Nephron progenitor cell (in vitro differentiated cells): Measurements from ENCODE around the gene TIMP2.
"Not testable (repeated sequence)": the region's sequence is repeated elsewhere in the genome, so short reads cannot be mapped to it uniquely, and the experiment has no call there.

Source experiments
- DNase-seq: peaks from one replicate; pipeline ENCODE4 v3.0.0; 2021
- H3K27ac Mint-ChIP-seq: 2 replicates; pipeline ENCODE4 v1.8.0; 2021; ENCODE audit warnings: mild to moderate bottlenecking, moderate library complexity, mixed read lengths
- H3K27me3 Mint-ChIP-seq: 2 replicates; pipeline ENCODE4 v1.8.0; 2021; ENCODE audit warnings: mild to moderate bottlenecking, low read depth, mixed read lengths; ENCODE audit not compliant: poor library complexity
- H3K36me3 Mint-ChIP-seq: 2 replicates; pipeline ENCODE4 v1.8.0; 2021; ENCODE audit warnings: low read depth, mixed read lengths
- H3K4me1 Mint-ChIP-seq: 2 replicates; pipeline ENCODE4 v1.8.0; 2021; ENCODE audit warnings: mixed read lengths
- H3K4me3 Mint-ChIP-seq: 2 replicates; pipeline ENCODE4 v1.8.0; 2021; ENCODE audit warnings: mild to moderate bottlenecking, moderate library complexity, mixed read lengths
- H3K9me3 Mint-ChIP-seq: 2 replicates; pipeline ENCODE4 v1.8.0; 2021; ENCODE audit warnings: mild to moderate bottlenecking, moderate library complexity, mixed read lengths
- TF ChIP-seq, protein P1 (sequence below): fragments of 200-600 bp; sonication (generic); IDR thresholded peaks from 2 replicates; pipeline ENCODE4 v1.5.0; 2021; ENCODE audit warnings: antibody characterized with exemption

TIMP2 gene

GRCh38 chr17:78918979-78919378 is 6.2 kb downstream of the TIMP2 start:
- H3K4me1 Mint-ChIP-seq: peaks cover 85% of the 10 kb centered on the region
- TF ChIP-seq, protein P1, sequence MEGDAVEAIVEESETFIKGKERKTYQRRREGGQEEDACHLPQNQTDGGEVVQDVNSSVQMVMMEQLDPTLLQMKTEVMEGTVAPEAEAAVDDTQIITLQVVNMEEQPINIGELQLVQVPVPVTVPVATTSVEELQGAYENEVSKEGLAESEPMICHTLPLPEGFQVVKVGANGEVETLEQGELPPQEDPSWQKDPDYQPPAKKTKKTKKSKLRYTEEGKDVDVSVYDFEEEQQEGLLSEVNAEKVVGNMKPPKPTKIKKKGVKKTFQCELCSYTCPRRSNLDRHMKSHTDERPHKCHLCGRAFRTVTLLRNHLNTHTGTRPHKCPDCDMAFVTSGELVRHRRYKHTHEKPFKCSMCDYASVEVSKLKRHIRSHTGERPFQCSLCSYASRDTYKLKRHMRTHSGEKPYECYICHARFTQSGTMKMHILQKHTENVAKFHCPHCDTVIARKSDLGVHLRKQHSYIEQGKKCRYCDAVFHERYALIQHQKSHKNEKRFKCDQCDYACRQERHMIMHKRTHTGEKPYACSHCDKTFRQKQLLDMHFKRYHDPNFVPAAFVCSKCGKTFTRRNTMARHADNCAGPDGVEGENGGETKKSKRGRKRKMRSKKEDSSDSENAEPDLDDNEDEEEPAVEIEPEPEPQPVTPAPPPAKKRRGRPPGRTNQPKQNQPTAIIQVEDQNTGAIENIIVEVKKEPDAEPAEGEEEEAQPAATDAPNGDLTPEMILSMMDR: no peak

GRCh38 chr17:78917451-78918275 is 7.5 kb downstream of the TIMP2 start:
- no peaks in the 10 kb centered on the region for H3K27me3 Mint-ChIP-seq
- H3K4me3 Mint-ChIP-seq: no peak overlapping the region
- peaks cover 5% of the 10 kb centered on the region for H3K36me3 Mint-ChIP-seq
- peaks cover 81% of the 10 kb centered on the region for H3K4me1 Mint-ChIP-seq
- DNase-seq: no peak
- TF ChIP-seq, protein P1: no peak
- H3K27ac Mint-ChIP-seq: peak overlapping the region; percentile 88
- no peaks in the 10 kb centered on the region for H3K9me3 Mint-ChIP-seq

More at GRCh38 chr17:78918979-78919378, 6.2 kb downstream of the TIMP2 start:
- Mint-ChIP-seq H3K9me3 (no peaks in the 10 kb centered on the region), H3K36me3 (peaks cover 5% of the 10 kb centered on the region), H3K4me3 (no peak overlapping the region), H3K27me3 (no peaks in the 10 kb centered on the region), H3K27ac (no peak overlapping the region)
- DNase-seq: no peak

- Mint-ChIP-seq H3K36me3 (peaks cover 5% of the 10 kb centered on the region), H3K27me3 (no peaks in the 10 kb centered on the region), H3K4me3 (no peak overlapping the region), H3K27ac (peak overlapping the region; percentile 79), H3K9me3 (no peaks in the 10 kb centered on the region), H3K4me1 (peaks cover 70% of the 10 kb centered on the region)
- no peak for DNase-seq
- TF ChIP-seq, protein P1: no peak
These were observed 9.1 kb downstream of the TIMP2 start for GRCh38 chr17:78915872-78916632.

DNA sequence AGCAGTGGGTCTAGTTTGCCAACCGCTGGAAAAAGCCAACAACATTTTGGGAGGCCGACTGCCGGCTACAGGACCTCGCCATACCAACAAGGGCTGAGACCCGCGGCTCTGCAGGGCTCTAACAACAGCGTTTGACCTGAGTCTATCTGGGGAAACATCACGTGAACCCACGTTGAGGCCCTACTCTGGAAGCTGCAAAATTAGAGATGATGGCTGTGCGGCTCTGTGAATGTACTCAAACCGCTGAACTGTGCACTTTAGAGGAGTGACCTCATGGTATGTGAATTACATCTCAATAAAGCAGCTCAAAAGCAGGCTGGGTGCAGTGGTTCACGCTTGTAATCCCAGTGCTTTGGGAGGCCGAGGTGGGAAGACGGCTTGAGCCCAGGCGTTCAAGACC is 12.1 kb downstream of the TIMP2 start:
- peaks cover 4% of the 10 kb centered on the region for H3K27me3 Mint-ChIP-seq

DNA sequence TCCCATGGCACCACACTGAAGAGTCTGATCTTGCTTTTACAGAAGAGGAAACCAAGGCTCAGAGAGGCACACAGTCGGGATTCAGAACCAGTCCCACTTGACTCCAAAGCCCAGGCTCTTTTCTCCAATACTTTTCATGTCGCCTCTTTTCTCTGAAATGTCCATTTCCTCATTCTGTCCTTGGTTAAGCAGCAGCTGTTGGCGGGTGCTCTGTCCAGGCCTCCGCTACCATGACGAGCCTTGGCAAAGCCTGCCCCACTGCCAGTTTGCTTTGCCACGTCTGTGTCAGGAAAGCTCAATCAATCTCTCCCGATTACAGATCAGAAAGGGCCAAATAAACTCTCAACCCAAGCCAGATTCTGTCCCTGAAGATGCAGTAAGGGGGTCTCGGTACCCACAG is 13.1 kb downstream of the TIMP2 start:
- no peaks in the 10 kb centered on the region for H3K9me3 Mint-ChIP-seq
- no peak for DNase-seq
- H3K27ac Mint-ChIP-seq: no peak overlapping the region
- peaks cover 16% of the 10 kb centered on the region for H3K36me3 Mint-ChIP-seq
- peaks cover 45% of the 10 kb centered on the region for H3K4me1 Mint-ChIP-seq
- H3K4me3 Mint-ChIP-seq: no peak overlapping the region
- peaks cover 4% of the 10 kb centered on the region for H3K27me3 Mint-ChIP-seq
- TF ChIP-seq, protein P1: no peak

More for the DNA sequence above, 12.1 kb downstream of the TIMP2 start:
- no peak overlapping the region for H3K27ac Mint-ChIP-seq
- TF ChIP-seq, protein P1: no peak
- H3K9me3 Mint-ChIP-seq: no peaks in the 10 kb centered on the region
- peaks cover 53% of the 10 kb centered on the region for H3K4me1 Mint-ChIP-seq
- H3K36me3 Mint-ChIP-seq: peaks cover 16% of the 10 kb centered on the region
- DNase-seq: no peak
- no peak overlapping the region for H3K4me3 Mint-ChIP-seq

DNA sequence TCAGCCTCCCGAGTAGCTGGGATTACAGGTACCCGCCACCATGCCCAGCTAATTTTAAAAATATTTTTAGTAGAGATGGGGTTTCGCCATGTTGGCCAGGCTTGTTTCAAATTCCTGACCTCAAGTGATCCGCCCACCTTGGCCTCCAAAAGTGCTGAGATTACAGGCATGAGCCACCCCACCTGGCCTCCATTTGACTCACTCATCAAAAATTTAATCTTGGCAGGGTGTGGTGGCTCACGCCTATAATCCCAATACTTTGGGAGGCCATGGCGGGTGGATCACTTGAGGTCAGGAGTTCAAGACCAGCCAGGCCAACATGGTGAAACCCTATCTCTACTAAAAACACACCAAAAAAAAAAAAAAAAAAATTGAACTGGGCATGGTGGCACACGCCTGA is 13.6 kb downstream of the TIMP2 start:
- H3K27ac Mint-ChIP-seq, DNase-seq, H3K4me3 Mint-ChIP-seq, H3K9me3 Mint-ChIP-seq, H3K27me3 Mint-ChIP-seq: not testable (repeated sequence)
- peaks cover 16% of the 10 kb centered on the region for H3K36me3 Mint-ChIP-seq
- peaks cover 41% of the 10 kb centered on the region for H3K4me1 Mint-ChIP-seq
